Stimulated activated naive CD8-positive, alpha-beta T cell treated with anti-CD3 and anti-CD28 coated beads, Interleukin-15, amount 100 ng/mL, for 72 hours (primary cell): ENCODE measurements around the gene EPN1.
"Not testable (repeated sequence)": the region's sequence is repeated elsewhere in the genome, so short reads cannot be mapped to it uniquely, and the experiment has no call there.

Experiments used
- ATAC-seq: fragments of 150-1000 bp; cut with Tn5 transposase; 2 replicates; pipeline ENCODE4 v1.10.0; 2021; ENCODE audit warnings: mild to moderate bottlenecking, moderate library complexity
- DNase-seq, 2 donors: peaks; one replicate each; pipeline ENCODE4 v3.0.0; 2021 to 2022
- H3K27ac Mint-ChIP-seq, 2 donors: one replicate each; pipeline ENCODE4 v1.8.0; 2022; ENCODE audit warnings: mild to moderate bottlenecking in 2 of 2, mixed read lengths in 2 of 2, moderate library complexity in 2 of 2
- H3K27me3 Mint-ChIP-seq: one replicate; pipeline ENCODE4 v1.8.0; 2022; ENCODE audit warnings: mixed read lengths
- H3K4me1 Mint-ChIP-seq: one replicate; pipeline ENCODE4 v1.8.0; 2022; ENCODE audit warnings: mild to moderate bottlenecking, mixed read lengths
- H3K4me3 Mint-ChIP-seq, 2 donors: one replicate each; pipeline ENCODE4 v1.8.0; 2022; ENCODE audit warnings: mild to moderate bottlenecking in 2 of 2, mixed read lengths in 2 of 2, moderate library complexity in 1 of 2
- H3K9me3 Mint-ChIP-seq, 2 donors: one replicate each; pipeline ENCODE4 v1.8.0; 2022; ENCODE audit warnings: mixed read lengths in 2 of 2

The EPN1 gene

GRCh38 chr19:55723491-55723890 lies 48.5 kb downstream of the EPN1 start:
- no peaks in the 10 kb centered on the region for H3K4me1 Mint-ChIP-seq
- H3K4me3 Mint-ChIP-seq = no peak overlapping the region
- H3K27ac Mint-ChIP-seq = no peak overlapping the region
- ATAC-seq (no peak), DNase-seq (no peak)
- peaks cover 23 to 24% of the 10 kb centered on the region in 2 donors for H3K9me3 Mint-ChIP-seq
- peaks cover 57% of the 10 kb centered on the region for H3K27me3 Mint-ChIP-seq

- Mint-ChIP-seq H3K27me3 (peaks cover 16% of the 10 kb centered on the region), H3K9me3 (peaks cover 12 to 19% of the 10 kb centered on the region in 2 donors)
- not testable (repeated sequence) for H3K27ac Mint-ChIP-seq, H3K4me3 Mint-ChIP-seq, H3K4me1 Mint-ChIP-seq, ATAC-seq, DNase-seq
Measured at GRCh38 chr19:55730378-55730777, 55.4 kb downstream of the EPN1 start.

GRCh38 chr19:55738302-55738701 lies 63.3 kb downstream of the EPN1 start, which contains the start of gene NLRP9:
Gene NLRP9 (minus strand): TSS chr19:55738402. CDS start chr19:55738374, 28 bp downstream.
- Mint-ChIP-seq H3K9me3 (no peaks in the 10 kb centered on the region), H3K4me1 (no peaks in the 10 kb centered on the region), H3K27ac (no peak within 1 kb of the TSS), H3K4me3 (no peak within 1 kb of the TSS), H3K27me3 (peaks cover 10% of the 10 kb centered on the region)
- ATAC-seq (no peak), DNase-seq (no peak)

GRCh38 chr19:55750715-55751114 lies 75.7 kb downstream of the EPN1 start:
- peaks cover 7% of the 10 kb centered on the region for H3K27me3 Mint-ChIP-seq
- no peak overlapping the region for H3K27ac Mint-ChIP-seq
- H3K4me1 Mint-ChIP-seq = no peaks in the 10 kb centered on the region
- ATAC-seq = no peak
- DNase-seq = no peak
- H3K9me3 Mint-ChIP-seq = no peaks in the 10 kb centered on the region
- no peak overlapping the region for H3K4me3 Mint-ChIP-seq

GRCh38 chr19:55753401-55753800 lies 78.4 kb downstream of the EPN1 start:
- Mint-ChIP-seq H3K27me3 (peaks cover 12% of the 10 kb centered on the region), H3K4me3 (no peak overlapping the region), H3K9me3 (no peaks in the 10 kb centered on the region), H3K4me1 (no peaks in the 10 kb centered on the region), H3K27ac (no peak overlapping the region)
- DNase-seq (no peak), ATAC-seq (no peak)

- ATAC-seq, H3K9me3 Mint-ChIP-seq, H3K4me3 Mint-ChIP-seq, H3K4me1 Mint-ChIP-seq, DNase-seq: not testable (repeated sequence)
- Mint-ChIP-seq H3K27ac (peak overlapping the region in 1 of 2 donors; percentile 48), H3K27me3 (peaks cover 21% of the 10 kb centered on the region)
Measured at GRCh38 chr19:55756808-55757207, 81.8 kb downstream of the EPN1 start.

GRCh38 chr19:55758797-55759196 lies 83.8 kb downstream of the EPN1 start, which contains the start of gene RFPL4A:
Gene RFPL4A (plus strand): TSS chr19:55759097. CDS start chr19:55761801, 2,704 bp downstream.
- H3K27me3 Mint-ChIP-seq = peaks cover 14% of the 10 kb centered on the region
- not testable (repeated sequence) for ATAC-seq, H3K27ac Mint-ChIP-seq

More at GRCh38 chr19:55758797-55759196, 83.8 kb downstream of the EPN1 start, which contains the start of gene RFPL4A:
- H3K9me3 Mint-ChIP-seq, DNase-seq, H3K4me3 Mint-ChIP-seq, H3K4me1 Mint-ChIP-seq: not testable (repeated sequence)
